Fibroblast of the aortic adventitia (primary cell): ENCODE measurements around the gene RNF214. TPM values are rescaled to one million over a fixed set of nuclear protein-coding genes. Genes with fewer than 3 reads are reported as not detected.

Experiments
- DNase-seq: peaks from one replicate; pipeline ENCODE4 v3.0.0-alpha.2; 2010; ENCODE audit warnings: low read depth
- H3K4me3 ChIP-seq: 2 replicates; pipeline ENCODE4 v1.5.1; 2011; ENCODE audit warnings: low read depth, mild to moderate bottlenecking, control low read depth, low read length, moderate library complexity
- CTCF ChIP-seq: IDR thresholded peaks from 2 replicates; pipeline ENCODE4 v1.5.1; 2011; ENCODE audit warnings: mild to moderate bottlenecking, low read length, control low read depth, inconsistent platforms; ENCODE audit not compliant: insufficient read depth
- total RNA-seq: library from RNA; depleted of rRNA; stranded (reverse); fragments of >200 nt; gene quantifications from 2 replicates; pipeline ENCODE4 v1.2.3, GENCODE V29; 2012; ENCODE audit warnings: low replicate concordance

Gene RNF214
- total RNA-seq, 1 donor: 19.3 TPM

DNA sequence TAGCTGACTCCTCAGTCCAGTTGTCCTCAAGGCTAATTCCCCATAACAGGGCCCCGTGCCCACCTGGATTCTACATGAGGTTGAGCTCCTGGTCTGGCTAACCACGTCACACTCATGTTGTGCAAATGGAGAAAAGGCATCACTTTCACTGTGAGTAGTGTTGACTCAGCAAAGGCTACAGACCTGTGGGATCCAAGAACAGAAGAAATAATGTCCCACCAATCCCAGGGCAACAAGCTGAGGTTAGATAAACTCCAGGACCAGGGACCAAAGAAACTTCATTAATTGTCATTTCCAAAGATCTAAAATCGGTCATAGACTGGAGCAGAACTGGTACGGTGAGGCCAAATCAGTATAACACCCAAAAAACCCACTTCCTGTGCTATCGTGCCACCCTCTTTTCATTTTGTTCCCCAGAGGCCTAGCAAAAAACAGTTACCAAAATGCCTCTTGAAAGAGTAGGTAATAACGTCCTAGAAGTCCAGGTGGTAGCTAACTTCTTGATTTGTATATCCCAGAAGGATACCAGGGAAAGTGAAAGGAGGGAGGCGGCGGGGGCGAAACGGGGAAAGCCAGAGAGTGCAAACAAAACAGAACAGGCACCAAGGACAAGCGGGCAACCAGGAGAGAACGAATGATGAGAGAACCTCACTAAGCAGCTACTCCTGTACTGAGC is 2.0 kb upstream of the RNF214 start:
- H3K4me3 ChIP-seq: peak overlapping the region; percentile 97
- no peak for DNase-seq
- no peak for TF ChIP-seq CTCF

DNA sequence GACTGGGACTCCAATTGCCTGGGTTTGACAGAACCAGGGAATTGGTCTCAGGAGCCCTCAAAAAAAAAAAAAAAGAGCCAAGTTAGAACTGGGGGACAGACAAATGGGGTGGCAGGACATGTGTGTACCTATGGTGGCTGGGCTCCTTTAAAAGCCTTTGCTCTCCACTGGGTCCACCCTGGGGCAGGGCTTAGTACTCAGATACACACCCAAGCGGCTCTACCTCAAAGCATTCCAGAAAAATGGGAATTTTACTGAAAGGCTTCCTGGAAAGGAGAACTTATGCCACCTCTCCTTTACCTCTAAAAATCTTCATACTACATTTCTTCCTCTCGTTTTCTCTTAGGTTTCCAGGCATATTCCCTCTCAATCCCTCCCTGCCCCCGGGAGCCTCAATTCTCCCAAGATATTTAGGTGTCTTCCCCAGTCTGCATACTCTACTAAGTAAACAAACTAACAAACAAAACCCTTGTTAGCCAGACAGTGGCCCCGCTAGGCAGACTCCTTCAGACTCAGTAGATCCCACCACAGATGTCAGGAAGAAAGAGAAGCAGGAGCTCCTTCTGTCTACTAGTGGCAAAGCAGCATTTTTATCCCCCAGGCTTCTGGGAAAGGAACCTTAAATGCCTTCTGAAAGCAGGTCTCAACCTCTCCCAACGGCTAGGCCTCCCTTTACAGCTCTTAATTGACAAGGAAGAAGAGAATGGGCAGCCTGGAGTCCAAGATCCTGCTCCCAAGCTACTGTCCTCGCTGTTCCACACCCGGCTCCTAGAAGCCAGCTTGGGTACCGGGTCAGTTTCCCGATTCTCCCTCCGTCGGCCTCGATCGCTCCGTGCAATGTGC is 1.3 kb upstream of the RNF214 start:
- peak overlapping the region; percentile 97 for H3K4me3 ChIP-seq
- no peak for DNase-seq
- TF ChIP-seq CTCF: no peak

- no peak for DNase-seq
- TF ChIP-seq CTCF: no peak
- H3K4me3 ChIP-seq: peak within 1 kb of the TSS; percentile 97
These were observed 704 bp upstream of the RNF214 start, which contains the start of gene PCSK7 for GRCh38 chr11:117231842-117232091. Gene PCSK7, minus strand, starts transcription at chr11:117232073. Its CDS starts 2,229 bp downstream, at chr11:117229844.

GRCh38 chr11:117232911-117233409 is 489 bp downstream of the RNF214 start:
- TF ChIP-seq CTCF: no peak
- H3K4me3 ChIP-seq: peak overlapping the region; percentile 89
- DNase-seq: no peak

- TF ChIP-seq CTCF: no peak
- no peak overlapping the region for H3K4me3 ChIP-seq
- DNase-seq: no peak
These were observed 5.8 kb downstream of the RNF214 start for GRCh38 chr11:117238221-117238620.

DNA sequence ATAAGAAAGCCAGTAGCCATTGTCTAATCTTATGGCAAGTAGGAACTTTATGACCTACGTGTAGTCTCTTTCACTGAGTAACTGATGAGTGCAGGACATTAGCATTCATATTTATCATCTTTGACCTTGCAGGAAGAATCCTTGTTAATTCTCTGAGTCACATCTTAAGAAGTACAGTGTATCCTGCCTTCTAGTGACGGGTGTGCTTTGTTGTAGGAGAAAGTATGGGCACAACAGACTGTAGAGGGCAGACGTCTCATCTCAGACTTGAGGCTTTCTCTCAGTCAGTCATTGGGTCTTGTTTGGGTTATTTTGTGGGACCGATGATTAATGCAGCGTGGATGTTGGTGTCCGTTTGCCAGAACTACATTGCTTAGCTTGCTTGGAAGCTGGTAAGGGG is 6.8 kb downstream of the RNF214 start:
- no peak overlapping the region for H3K4me3 ChIP-seq
- DNase-seq: peak; percentile 88
- peak; percentile 63 for TF ChIP-seq CTCF
